HCT116 (cell line): ENCODE data around the gene LCE1A. TPM values are rescaled to one million over a fixed set of nuclear protein-coding genes. Genes with fewer than 3 reads are reported as not detected.

Experiments used
- ATAC-seq: fragments of 200-7000 bp; cut with Tn5 transposase; 2 replicates; pipeline ENCODE4 v1.9.1; 2020; ENCODE audit warnings: mild to moderate bottlenecking, moderate library complexity
- BruUV-seq: library from RNA; stranded (reverse); fragments of 400-500 nt; replicated peaks from 2 replicates; lab custom pipeline; 2021; lab: Mats Ljungman, UMichigan
- CTCF ChIA-PET: fragments of 300-600 bp; sonication (Branson Sonifier 250); formaldehyde crosslinking; loops from one replicate; lab custom pipeline; 2021; ENCODE audit warnings: antibody characterized with exemption; lab: Charles Lee
- POLR2A ChIA-PET: fragments of 300-600, 350-600 bp; sonication (Branson Sonifier 250); formaldehyde crosslinking; loops from one replicate; lab custom pipeline; 2021; ENCODE audit warnings: antibody characterized with exemption; lab: Charles Lee
- RAD21 ChIA-PET, 2 experiments: fragments of 300-600 bp; sonication (Branson Sonifier 250); formaldehyde crosslinking; loops; one replicate each; lab custom pipeline; 2023; ENCODE audit warnings: low total read pairs in 2 of 2; ENCODE audit not compliant: uncharacterized antibody in 2 of 2, unreplicated experiment in 2 of 2, low non-redundant PET in 1 of 2; lab: Charles Lee
- DNase-seq: peaks from one replicate; pipeline ENCODE4 v3.0.0-alpha.2; 2010; ENCODE audit warnings: low read depth, low spot score
- H2AFZ ChIP-seq: fragments of 200-600 bp; shearing (Covaris generic), sonication (generic); 2 replicates; pipeline ENCODE4 v1.6.1; 2017; ENCODE audit warnings: low read depth, mixed run types, mixed read lengths, antibody characterized with exemption, low read length; ENCODE audit not compliant: poor library complexity, severe bottlenecking
- H3K27ac ChIP-seq: 2 replicates; pipeline ENCODE4 v1.5.1; 2012; ENCODE audit warnings: low read depth, low read length
- H3K27me3 ChIP-seq: fragments of 200-600 bp; sonication (generic); 2 replicates; pipeline ENCODE4 v1.6.1; 2016; ENCODE audit warnings: mixed run types, low read length, mixed read lengths; ENCODE audit not compliant: insufficient read depth
- H3K36me3 ChIP-seq, 2 experiments: fragments of 200-500 bp in 1 of 2; fragments of 200-600 bp in 1 of 2; sonication (Bioruptor generic) in 1 of 2; sonication (generic) in 1 of 2; 2 replicates each; pipeline versions ENCODE4 v1.5.1 to v1.6.1; 2014 to 2016; ENCODE audit warnings: low read length in 2 of 2, inconsistent platforms in 1 of 2, mixed read lengths in 1 of 2, mixed run types in 1 of 2; ENCODE audit not compliant: insufficient read depth in 2 of 2, control insufficient read depth in 1 of 2
- H3K4me1 ChIP-seq, 2 experiments: fragments of 200-600 bp in 1 of 2; sonication (generic) in 1 of 2; 2 replicates each; pipeline versions ENCODE4 v1.5.1 to v1.6.1; 2012 to 2017; ENCODE audit warnings: low read length in 2 of 2, inconsistent platforms in 1 of 2, mild to moderate bottlenecking in 1 of 2, mixed read lengths in 1 of 2, mixed run types in 1 of 2, moderate library complexity in 1 of 2; ENCODE audit not compliant: insufficient read depth in 2 of 2, control insufficient read depth in 1 of 2
- H3K4me2 ChIP-seq: fragments of 200-600 bp; sonication (generic); 2 replicates; pipeline ENCODE4 v1.6.1; 2017; ENCODE audit warnings: mixed run types, low read length, mixed read lengths
- H3K4me3 ChIP-seq, 2 experiments: fragments of 200-600 bp in 1 of 2; sonication (generic) in 1 of 2; replicated peaks in 1 of 2; 2 replicates each; pipeline ENCODE4 v1.5.1; 2011 to 2016; ENCODE audit warnings: low read length in 2 of 2, control low read depth in 1 of 2, low read depth in 1 of 2, mild to moderate bottlenecking in 1 of 2, mixed read lengths in 1 of 2, mixed run types in 1 of 2
- H3K79me2 ChIP-seq: fragments of 200-600 bp; sonication (generic); 2 replicates; pipeline ENCODE4 v1.6.1; 2017; ENCODE audit warnings: mild to moderate bottlenecking, mixed run types, low read length, moderate library complexity, mixed read lengths; ENCODE audit not compliant: insufficient read depth
- H3K9ac ChIP-seq: fragments of 200-600 bp; sonication (generic); 2 replicates; pipeline ENCODE4 v1.6.1; 2016; ENCODE audit warnings: low read length, mixed read lengths
- H3K9me2 ChIP-seq: fragments of 200-600 bp; sonication (generic), shearing (Covaris generic); 2 replicates; pipeline ENCODE4 v1.6.1; 2017; ENCODE audit warnings: mixed run types, mild to moderate bottlenecking, moderate library complexity; ENCODE audit not compliant: insufficient read depth
- H3K9me3 ChIP-seq, 2 experiments: fragments of 200-500 bp in 1 of 2; fragments of 200-600 bp in 1 of 2; sonication (Bioruptor generic) in 1 of 2; sonication (generic) in 1 of 2; 2 replicates each; pipeline ENCODE4 v1.6.1; 2014 to 2017; ENCODE audit warnings: low read length in 2 of 2, mixed read lengths in 2 of 2, inconsistent platforms in 1 of 2, low read depth in 1 of 2, mild to moderate bottlenecking in 1 of 2, mixed run types in 1 of 2, moderate library complexity in 1 of 2; ENCODE audit not compliant: control insufficient read depth in 1 of 2, insufficient read depth in 1 of 2
- H4K20me1 ChIP-seq: fragments of 200-600 bp; sonication (generic), shearing (Covaris generic); 2 replicates; pipeline ENCODE4 v1.6.1; 2017; ENCODE audit warnings: mixed run types, mild to moderate bottlenecking, moderate library complexity; ENCODE audit not compliant: insufficient read depth
- CEBPB ChIP-seq: IDR thresholded peaks from 2 replicates; pipeline ENCODE4 v1.6.1; 2012; ENCODE audit warnings: low read depth
- EGR1 ChIP-seq: IDR thresholded peaks from 2 replicates; pipeline ENCODE4 v1.6.1; 2012; ENCODE audit warnings: low read depth
- ELF1 ChIP-seq: IDR thresholded peaks from 2 replicates; pipeline ENCODE4 v1.6.1; 2012; ENCODE audit warnings: low read depth, borderline replicate concordance
- EZH2phosphoT487 ChIP-seq: fragments of 200-600 bp; IDR thresholded peaks from 2 replicates; pipeline ENCODE4 v1.6.1; 2018; ENCODE audit warnings: antibody characterized with exemption, borderline replicate concordance
- JUND ChIP-seq: IDR thresholded peaks from 2 replicates; pipeline ENCODE4 v1.6.1; 2012
- POLR2A ChIP-seq: IDR thresholded peaks from 2 replicates; pipeline ENCODE4 v1.7.0; 2011; ENCODE audit warnings: borderline replicate concordance; ENCODE audit not compliant: insufficient read depth, insufficient read length; ENCODE audit errors: extremely low read depth
- SIN3A ChIP-seq: IDR thresholded peaks from 2 replicates; pipeline ENCODE4 v1.6.1; 2012; ENCODE audit warnings: low read depth
- YY1 ChIP-seq: IDR thresholded peaks from 2 replicates; pipeline ENCODE4 v1.6.1; 2011; ENCODE audit warnings: low read length, low read depth, moderate library complexity, mild to moderate bottlenecking; ENCODE audit not compliant: insufficient replicate concordance; ENCODE audit errors: extremely low read depth
- ZFX ChIP-seq: fragments of 450-650 bp; IDR thresholded peaks from 2 replicates; pipeline ENCODE4 v1.6.1; 2017
- ZNF274 ChIP-seq: fragments of 200-500 bp; sonication (Bioruptor generic); IDR thresholded peaks from 2 replicates; pipeline ENCODE4 v1.6.1; 2014; ENCODE audit warnings: mild to moderate bottlenecking, low read depth, low read length, inconsistent platforms
- intact Hi-C: fragments of 100-400 bp; cut with micrococcal nuclease; formaldehyde crosslinking; loops from 2 replicates; pipeline ENCODE4 v1.10.0; 2022
- total RNA-seq: library from RNA; stranded (reverse); gene quantifications from one replicate; pipeline ENCODE4 v1.2.1, GENCODE V29; 2021; ENCODE audit not compliant: unreplicated experiment
- TF ChIP-seq, protein P1 (sequence below): IDR thresholded peaks from 2 replicates; pipeline ENCODE4 v1.6.1; 2011; ENCODE audit warnings: mild to moderate bottlenecking, low read length, moderate library complexity; ENCODE audit not compliant: insufficient replicate concordance; ENCODE audit errors: extremely low read depth
- TF ChIP-seq, protein P2 (sequence below): IDR thresholded peaks from 2 replicates; pipeline ENCODE4 v1.6.1; 2012; ENCODE audit warnings: low read depth

Gene LCE1A
- total RNA-seq, 1 experiment from 2014 or later, result not detected

DNA sequence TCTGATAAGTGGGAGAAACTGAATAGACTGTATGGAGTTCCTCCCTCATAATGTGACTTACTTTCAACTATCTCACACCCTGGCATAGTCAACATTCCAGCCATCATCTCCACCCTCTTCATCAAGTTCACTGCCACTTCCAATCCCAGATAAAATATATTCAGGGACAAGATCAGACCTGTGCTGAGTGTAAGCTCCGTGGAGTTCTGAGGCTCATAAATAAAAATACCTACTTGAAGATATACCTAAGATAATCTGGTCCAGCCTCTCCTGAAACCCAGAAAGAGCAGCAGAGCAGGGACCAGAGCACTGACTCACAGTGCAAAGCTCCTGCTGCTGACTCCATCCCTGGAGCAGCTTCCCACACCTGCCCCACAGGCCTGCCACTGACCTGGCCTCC, 30.8 kb downstream of the LCE1A start:
- intact Hi-C loops, result no loop called here
- TF ChIP-seq POLR2A (no peak), JUND (no peak), ZFX (no peak), SIN3A (no peak), ZNF274 (no peak), YY1 (no peak), ELF1 (no peak), CEBPB (no peak), EGR1 (no peak), EZH2phosphoT487 (no peak)
- TF ChIP-seq, protein P1, sequence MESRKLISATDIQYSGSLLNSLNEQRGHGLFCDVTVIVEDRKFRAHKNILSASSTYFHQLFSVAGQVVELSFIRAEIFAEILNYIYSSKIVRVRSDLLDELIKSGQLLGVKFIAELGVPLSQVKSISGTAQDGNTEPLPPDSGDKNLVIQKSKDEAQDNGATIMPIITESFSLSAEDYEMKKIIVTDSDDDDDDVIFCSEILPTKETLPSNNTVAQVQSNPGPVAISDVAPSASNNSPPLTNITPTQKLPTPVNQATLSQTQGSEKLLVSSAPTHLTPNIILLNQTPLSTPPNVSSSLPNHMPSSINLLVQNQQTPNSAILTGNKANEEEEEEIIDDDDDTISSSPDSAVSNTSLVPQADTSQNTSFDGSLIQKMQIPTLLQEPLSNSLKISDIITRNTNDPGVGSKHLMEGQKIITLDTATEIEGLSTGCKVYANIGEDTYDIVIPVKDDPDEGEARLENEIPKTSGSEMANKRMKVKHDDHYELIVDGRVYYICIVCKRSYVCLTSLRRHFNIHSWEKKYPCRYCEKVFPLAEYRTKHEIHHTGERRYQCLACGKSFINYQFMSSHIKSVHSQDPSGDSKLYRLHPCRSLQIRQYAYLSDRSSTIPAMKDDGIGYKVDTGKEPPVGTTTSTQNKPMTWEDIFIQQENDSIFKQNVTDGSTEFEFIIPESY, result no peak
- TF ChIP-seq, protein P2, sequence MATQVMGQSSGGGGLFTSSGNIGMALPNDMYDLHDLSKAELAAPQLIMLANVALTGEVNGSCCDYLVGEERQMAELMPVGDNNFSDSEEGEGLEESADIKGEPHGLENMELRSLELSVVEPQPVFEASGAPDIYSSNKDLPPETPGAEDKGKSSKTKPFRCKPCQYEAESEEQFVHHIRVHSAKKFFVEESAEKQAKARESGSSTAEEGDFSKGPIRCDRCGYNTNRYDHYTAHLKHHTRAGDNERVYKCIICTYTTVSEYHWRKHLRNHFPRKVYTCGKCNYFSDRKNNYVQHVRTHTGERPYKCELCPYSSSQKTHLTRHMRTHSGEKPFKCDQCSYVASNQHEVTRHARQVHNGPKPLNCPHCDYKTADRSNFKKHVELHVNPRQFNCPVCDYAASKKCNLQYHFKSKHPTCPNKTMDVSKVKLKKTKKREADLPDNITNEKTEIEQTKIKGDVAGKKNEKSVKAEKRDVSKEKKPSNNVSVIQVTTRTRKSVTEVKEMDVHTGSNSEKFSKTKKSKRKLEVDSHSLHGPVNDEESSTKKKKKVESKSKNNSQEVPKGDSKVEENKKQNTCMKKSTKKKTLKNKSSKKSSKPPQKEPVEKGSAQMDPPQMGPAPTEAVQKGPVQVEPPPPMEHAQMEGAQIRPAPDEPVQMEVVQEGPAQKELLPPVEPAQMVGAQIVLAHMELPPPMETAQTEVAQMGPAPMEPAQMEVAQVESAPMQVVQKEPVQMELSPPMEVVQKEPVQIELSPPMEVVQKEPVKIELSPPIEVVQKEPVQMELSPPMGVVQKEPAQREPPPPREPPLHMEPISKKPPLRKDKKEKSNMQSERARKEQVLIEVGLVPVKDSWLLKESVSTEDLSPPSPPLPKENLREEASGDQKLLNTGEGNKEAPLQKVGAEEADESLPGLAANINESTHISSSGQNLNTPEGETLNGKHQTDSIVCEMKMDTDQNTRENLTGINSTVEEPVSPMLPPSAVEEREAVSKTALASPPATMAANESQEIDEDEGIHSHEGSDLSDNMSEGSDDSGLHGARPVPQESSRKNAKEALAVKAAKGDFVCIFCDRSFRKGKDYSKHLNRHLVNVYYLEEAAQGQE, result no peak
- TF ChIP-seq, all 23 proteins: peak for 0

More for the DNA sequence above, 30.8 kb downstream of the LCE1A start:
- Histone ChIP-seq H3K9me3 (no peaks in the 10 kb centered on the region), H3K27me3 (peaks cover 17% of the 10 kb centered on the region; the same call in 1 of the 2 replicates), H3K27ac (no peak overlapping the region), H4K20me1 (no peaks in the 10 kb centered on the region), H3K9ac (no peak overlapping the region), H2AFZ (no peak overlapping the region), H3K4me2 (no peak overlapping the region), H3K4me3 (no peak overlapping the region), H3K36me3 (no peaks in the 10 kb centered on the region), H3K79me2 (no peaks in the 10 kb centered on the region), H3K4me1 (no peaks in the 10 kb centered on the region), H3K9me2 (no peaks in the 10 kb centered on the region)
- ChIA-PET POLR2A (no interaction called here), CTCF (no interaction called here), RAD21 (no interaction called here)
- DNase-seq (no peak), ATAC-seq (no peak)
- no TSS peak for BruUV-seq
